Gastroesophageal sphincter (tissue), 3 donors: Measurements from ENCODE around the gene GNAI2.

ENCODE experiments used
- CTCF ChIP-seq, 4 experiments: fragments of 200-600 bp in 2 of 4; fragments of 450-650 bp in 2 of 4; sonication (generic) in 1 of 4; IDR thresholded peaks; one replicate each; pipeline ENCODE4 v1.5.1; 2017 to 2019; ENCODE audit warnings: antibody characterized with exemption in 4 of 4, mild to moderate bottlenecking in 2 of 4, moderate library complexity in 2 of 4
- EP300 ChIP-seq: sonication (generic); formaldehyde crosslinking; IDR thresholded peaks from one replicate; pipeline ENCODE4 v1.6.1; 2017; ENCODE audit warnings: antibody characterized with exemption, mild to moderate bottlenecking

GRCh38 chr3:50242851-50243542 is 7.0 kb downstream of the GNAI2 start:
- TF ChIP-seq CTCF (IDR thresholded peaks at IDR 0.05): peak in 2 of 4 experiments; percentile 5 to 15
- no peak for TF ChIP-seq EP300
